IMR-90 (cell line): Measurements from ENCODE around the gene SLC12A1. TPM values are rescaled to one million over a fixed set of nuclear protein-coding genes. Genes with fewer than 3 reads are reported as not detected.

ENCODE experiments used
- ATAC-seq: fragments of 200-7000 bp; cut with Tn5 transposase; 2 replicates; pipeline ENCODE4 v1.9.1; 2020; ENCODE audit warnings: low read depth, mild to moderate bottlenecking, moderate library complexity
- BruUV-seq: library from RNA; stranded (reverse); fragments of 400-500 nt; replicated peaks from 2 replicates; lab custom pipeline; 2021; lab: Mats Ljungman, UMichigan
- CTCF ChIA-PET: fragments of 300-600 bp; formaldehyde crosslinking; extraction: SDS; loops from one replicate; lab custom pipeline; 2021; ENCODE audit warnings: antibody characterized with exemption; lab: Yijun Ruan, JAX
- POLR2A ChIA-PET: fragments of 300-600 bp; sonication (Branson Sonifier 250); formaldehyde crosslinking; loops from one replicate; lab custom pipeline; 2022; ENCODE audit warnings: antibody characterized with exemption; ENCODE audit not compliant: unreplicated experiment; lab: Charles Lee
- DNase-seq: peaks from one replicate; pipeline ENCODE4 v3.0.0; 2013
- H2AFZ ChIP-seq: replicated peaks from 2 replicates; pipeline ENCODE3; 2013; ENCODE audit warnings: low read length, mild to moderate bottlenecking; ENCODE audit not compliant: poor library complexity
- H2AK5ac ChIP-seq: 2 replicates; pipeline ENCODE4 v1.6.1; 2013; ENCODE audit warnings: low read depth, low read length, inconsistent platforms
- H2AK9ac ChIP-seq: replicated peaks from 2 replicates; pipeline ENCODE3; 2013; ENCODE audit warnings: mild to moderate bottlenecking, low read depth, low read length, moderate library complexity; ENCODE audit not compliant: poor library complexity
- H2BK120ac ChIP-seq: 2 replicates; pipeline ENCODE4 v1.6.1; 2013; ENCODE audit warnings: low read depth, low read length, inconsistent platforms
- H2BK15ac ChIP-seq: 3 replicates; pipeline ENCODE4 v1.6.1; 2013; ENCODE audit warnings: low read depth, low read length, inconsistent platforms
- H2BK20ac ChIP-seq: 2 replicates; pipeline ENCODE4 v1.6.1; 2013; ENCODE audit warnings: low read depth, mild to moderate bottlenecking, inconsistent platforms, low read length, moderate library complexity
- H2BK5ac ChIP-seq: 2 replicates; pipeline ENCODE4 v1.6.1; 2013; ENCODE audit warnings: mild to moderate bottlenecking, low read depth, low read length, inconsistent platforms; ENCODE audit not compliant: poor library complexity, severe bottlenecking
- H3K14ac ChIP-seq: replicated peaks from 2 replicates; pipeline ENCODE4 v1.6.1; 2013; ENCODE audit warnings: low read depth, low read length, inconsistent platforms
- H3K18ac ChIP-seq: 2 replicates; pipeline ENCODE4 v1.6.1; 2013; ENCODE audit warnings: low read depth, low read length, control low read depth
- H3K23ac ChIP-seq: 2 replicates; pipeline ENCODE4 v1.6.1; 2013; ENCODE audit warnings: low read depth, low read length, inconsistent platforms
- H3K27ac ChIP-seq: 2 replicates; pipeline ENCODE4 v1.5.1; 2013; ENCODE audit warnings: mild to moderate bottlenecking, control low read depth, low read length; ENCODE audit not compliant: insufficient read depth
- H3K27me3 ChIP-seq: 2 replicates; pipeline ENCODE4 v1.6.1; 2013; ENCODE audit warnings: low read length; ENCODE audit not compliant: control insufficient read depth, insufficient read depth
- H3K36me3 ChIP-seq: 2 replicates; pipeline ENCODE4 v1.6.1; 2013; ENCODE audit warnings: low read length, mixed read lengths; ENCODE audit not compliant: control insufficient read depth, insufficient read depth
- H3K4ac ChIP-seq: 2 replicates; pipeline ENCODE4 v1.6.1; 2013; ENCODE audit warnings: low read depth, low read length, inconsistent platforms
- H3K4me1 ChIP-seq: 2 replicates; pipeline ENCODE4 v1.6.1; 2013; ENCODE audit warnings: low read length, mixed read lengths; ENCODE audit not compliant: control insufficient read depth, insufficient read depth
- H3K4me2 ChIP-seq: 2 replicates; pipeline ENCODE4 v1.6.1; 2013; ENCODE audit warnings: low read depth, mild to moderate bottlenecking, control low read depth, low read length, moderate library complexity
- H3K4me3 ChIP-seq: 2 replicates; pipeline ENCODE4 v1.5.1; 2013; ENCODE audit warnings: low read depth, mild to moderate bottlenecking, control low read depth, low read length, moderate library complexity; ENCODE audit not compliant: insufficient read depth
- H3K56ac ChIP-seq: 2 replicates; pipeline ENCODE4 v1.6.1; 2013; ENCODE audit warnings: low read length, inconsistent platforms; ENCODE audit not compliant: insufficient read depth; ENCODE audit errors: extremely low read depth
- H3K79me1 ChIP-seq, 2 experiments: 2 replicates each; pipeline ENCODE4 v1.6.1; 2013; ENCODE audit warnings: low read length in 2 of 2, inconsistent platforms in 1 of 2, low read depth in 1 of 2
- H3K9ac ChIP-seq: 2 replicates; pipeline ENCODE4 v1.6.1; 2013; ENCODE audit warnings: low read depth, low read length, control low read depth
- H3K9me1 ChIP-seq: 2 replicates; pipeline ENCODE4 v1.6.1; 2013; ENCODE audit warnings: low read length, inconsistent platforms; ENCODE audit not compliant: insufficient read depth
- H3K9me3 ChIP-seq: 2 replicates; pipeline ENCODE4 v1.6.1; 2013; ENCODE audit warnings: low read length; ENCODE audit not compliant: control insufficient read depth, insufficient read depth
- H4K20me1 ChIP-seq: 2 replicates; pipeline ENCODE4 v1.6.1; 2013; ENCODE audit warnings: low read length, inconsistent platforms; ENCODE audit not compliant: insufficient read depth
- H4K5ac ChIP-seq: 2 replicates; pipeline ENCODE4 v1.6.1; 2013; ENCODE audit warnings: mild to moderate bottlenecking, low read depth, low read length, control low read depth
- H4K8ac ChIP-seq, 2 experiments: 2 replicates each; pipeline ENCODE4 v1.6.1; 2013; ENCODE audit warnings: low read depth in 2 of 2, low read length in 2 of 2, control low read depth in 1 of 2, inconsistent platforms in 1 of 2
- H4K91ac ChIP-seq: 2 replicates; pipeline ENCODE4 v1.6.1; 2013; ENCODE audit warnings: low read depth, low read length, inconsistent platforms; ENCODE audit not compliant: insufficient read depth
- CEBPB ChIP-seq: IDR thresholded peaks from 2 replicates; pipeline ENCODE4 v1.6.1; 2012; ENCODE audit warnings: low read depth, low read length, improper control_type of control experiment
- POLR2A ChIP-seq: IDR thresholded peaks from 2 replicates; pipeline ENCODE4 v1.6.1; 2012; ENCODE audit warnings: mild to moderate bottlenecking, low read depth, low read length
- WGBS, 2 experiments: methylation state at CpG; one replicate each; pipeline versions ENCODE4 v1.1.5 to v1.1.7; 2013; ENCODE audit warnings: missing lambda C conversion rate in 2 of 2; ENCODE audit not compliant: insufficient read length in 1 of 2; ENCODE audit errors: extremely low coverage in 2 of 2; 5-methylcytosine and 5-hydroxymethylcytosine counted together
- dilution Hi-C: fragments of 300-500 bp; cut with HindIII; formaldehyde crosslinking; loops from one replicate; pipeline ENCODE4 v1.14.3; 2018; ENCODE audit warnings: low sequenced_read_pairs; ENCODE audit not compliant: unreplicated experiment
- in situ Hi-C: fragments of 300-500 bp; cut with MboI; formaldehyde crosslinking; loops from 3 replicates; pipeline ENCODE4 v1.14.3; 2019; ENCODE audit warnings: low sequenced_read_pairs, inconsistent platforms, mixed read lengths
- intact Hi-C: fragments of 100-400 bp; cut with micrococcal nuclease; formaldehyde crosslinking; loops from 2 replicates; pipeline ENCODE4 v1.10.0; 2022
- polyA plus RNA-seq, 3 experiments: library from polyadenylated mRNA; depleted of rRNA; stranded (reverse); fragments of >200 nt; gene quantifications; 2 replicates each; pipeline ENCODE4 v1.2.3, GENCODE V29; 2012; ENCODE audit warnings: low replicate concordance in 1 of 3
- total RNA-seq: library from RNA; depleted of rRNA; stranded (reverse); fragments of >200 nt; gene quantifications from 2 replicates; pipeline ENCODE4 v1.2.3, GENCODE V29; 2012

SLC12A1 gene
- total and polyA plus RNA-seq, 2 of the 4 experiments (the other 2 are of a cell fraction): not detected

DNA sequence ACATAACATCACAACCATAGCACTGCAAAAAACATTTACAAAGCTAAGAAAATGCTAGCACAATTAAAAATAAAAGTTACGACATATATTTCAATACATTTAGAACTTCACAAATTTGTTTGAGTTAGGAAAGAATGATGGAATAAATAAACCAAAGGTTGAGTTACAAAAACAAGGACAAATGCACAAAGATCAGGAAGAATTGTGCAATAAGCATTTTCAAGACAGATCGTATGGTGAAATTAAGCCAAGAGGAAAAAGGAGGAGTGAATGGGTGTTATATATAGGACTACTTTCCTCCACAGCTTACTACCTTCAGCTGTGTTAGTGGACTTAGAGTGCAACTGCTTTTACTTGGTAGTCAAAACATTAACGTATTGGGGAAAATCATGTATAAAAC is 20.6 kb upstream of the SLC12A1 start:
- dilution Hi-C loops (no loop called here), intact Hi-C loops (no loop called here), in situ Hi-C loops (no loop called here)
- no peaks in the 10 kb centered on the region for H3K79me1 ChIP-seq
- H3K27ac ChIP-seq: no peak overlapping the region
- TF ChIP-seq POLR2A (no peak), CEBPB (peak; percentile 72)
- H4K20me1 ChIP-seq: no peaks in the 10 kb centered on the region
- no peak overlapping the region for H3K4me2 ChIP-seq
- DNase-seq (no peak), ATAC-seq (no peak)
- H3K56ac ChIP-seq: no peak overlapping the region
- H3K4me3 ChIP-seq: no peak overlapping the region
- H2AK5ac ChIP-seq: no peak overlapping the region
- no peak overlapping the region for H3K23ac ChIP-seq
- no peak overlapping the region for H4K8ac ChIP-seq
- H2BK120ac ChIP-seq: no peak overlapping the region
- H2BK5ac ChIP-seq: no peak overlapping the region
- H3K14ac ChIP-seq: no peak overlapping the region
- H2AFZ ChIP-seq: no peak overlapping the region
- H3K36me3 ChIP-seq: no peaks in the 10 kb centered on the region
- no CpG with 5 or more reads among the region's 3 CpGs for WGBS, 2 experiments
- no TSS peak for BruUV-seq
- H2AK9ac ChIP-seq: no peak overlapping the region
- CTCF ChIA-PET: no interaction called here
- no peak overlapping the region for H4K91ac ChIP-seq
- H3K27me3 ChIP-seq: 0 out of 2 replicates have a peak, but pooled peaks cover 2% of the 10 kb centered on the region
- no peak overlapping the region for H3K18ac ChIP-seq
- H3K4ac ChIP-seq: no peak overlapping the region
- POLR2A ChIA-PET: no interaction called here
- H3K9me3 ChIP-seq: no peaks in the 10 kb centered on the region
- H4K5ac ChIP-seq: no peak overlapping the region
- no peaks in the 10 kb centered on the region for H3K9me1 ChIP-seq
- no peak overlapping the region for H2BK15ac ChIP-seq
- H3K9ac ChIP-seq: no peak overlapping the region
- no peak overlapping the region for H2BK20ac ChIP-seq
- H3K4me1 ChIP-seq: no peaks in the 10 kb centered on the region
